GM18508 (cell line): Measurements from ENCODE around the gene PEAK3.

Experiments
- ATAC-seq: cut with Tn5 transposase; IDR thresholded peaks from one replicate; pipeline ENCODE4 v1.9.1; 2021; ENCODE audit warnings: moderate number of reproducible peaks; ENCODE audit not compliant: insufficient read depth, unreplicated experiment

The PEAK3 gene, protein sequence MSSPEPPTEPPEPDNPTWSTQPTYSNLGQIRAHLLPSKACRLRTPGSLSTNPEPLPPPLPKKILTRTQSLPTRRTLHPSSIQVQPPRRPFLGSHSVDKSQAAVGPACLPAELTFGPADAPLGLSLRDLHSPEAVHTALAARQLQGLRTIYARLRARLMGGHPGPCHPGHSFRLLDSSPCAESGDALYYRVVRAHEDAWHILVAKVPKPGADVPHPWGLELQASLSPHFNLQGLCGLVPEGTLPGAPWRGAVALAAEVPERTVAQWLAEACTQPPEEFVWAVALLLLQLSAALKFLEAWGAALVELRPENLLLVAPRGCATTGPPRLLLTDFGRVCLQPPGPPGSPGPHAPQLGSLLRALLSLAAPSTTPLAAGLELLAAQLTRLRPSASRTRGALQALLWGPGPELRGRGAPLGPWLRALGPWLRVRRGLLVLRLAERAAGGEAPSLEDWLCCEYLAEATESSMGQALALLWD

DNA sequence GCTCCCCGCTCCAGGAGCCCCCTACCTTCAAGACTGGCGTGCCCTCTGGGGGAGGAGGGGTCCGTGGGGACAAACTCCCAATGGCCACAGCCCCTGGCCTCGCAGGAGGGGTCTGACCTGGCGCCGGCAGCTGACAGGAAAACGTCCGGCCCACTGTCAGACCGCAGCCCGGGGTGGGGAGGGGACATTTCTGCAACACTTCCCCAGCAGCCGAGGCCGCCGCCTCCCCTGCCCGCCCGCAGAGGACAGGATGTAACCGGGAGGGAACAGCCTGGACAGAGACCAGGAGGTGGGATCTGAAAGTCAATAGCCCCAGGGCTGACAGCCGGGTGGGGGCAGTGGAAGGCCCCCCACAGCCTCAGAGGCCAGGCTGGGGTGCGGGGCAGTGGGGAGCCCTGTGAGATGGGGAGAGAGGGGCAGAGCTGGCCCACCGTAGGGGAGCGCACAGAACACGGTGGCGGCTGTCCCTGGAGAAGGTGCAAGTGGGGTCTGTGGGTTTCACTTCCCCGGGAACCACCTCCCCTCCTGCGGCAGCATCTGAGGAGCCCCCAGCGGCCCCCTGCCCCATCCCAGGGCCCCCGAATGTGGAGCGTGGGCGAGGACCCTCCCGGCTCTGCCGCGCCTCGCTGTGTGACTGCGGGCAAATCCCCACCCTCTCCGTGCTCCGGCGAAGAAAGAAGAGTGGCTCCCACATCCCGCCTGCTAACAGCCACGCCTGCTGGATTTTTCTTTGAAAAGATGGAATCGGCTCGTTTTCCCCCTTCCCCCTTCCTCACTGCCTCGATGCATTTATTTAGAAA, at the start of gene PEAK3:
PEAK3 (minus strand) TSS at position 114 of the 800 bp plus-strand sequence. CDS start 1,244 bp downstream, outside the sequence.
- ATAC-seq = no peak

DNA sequence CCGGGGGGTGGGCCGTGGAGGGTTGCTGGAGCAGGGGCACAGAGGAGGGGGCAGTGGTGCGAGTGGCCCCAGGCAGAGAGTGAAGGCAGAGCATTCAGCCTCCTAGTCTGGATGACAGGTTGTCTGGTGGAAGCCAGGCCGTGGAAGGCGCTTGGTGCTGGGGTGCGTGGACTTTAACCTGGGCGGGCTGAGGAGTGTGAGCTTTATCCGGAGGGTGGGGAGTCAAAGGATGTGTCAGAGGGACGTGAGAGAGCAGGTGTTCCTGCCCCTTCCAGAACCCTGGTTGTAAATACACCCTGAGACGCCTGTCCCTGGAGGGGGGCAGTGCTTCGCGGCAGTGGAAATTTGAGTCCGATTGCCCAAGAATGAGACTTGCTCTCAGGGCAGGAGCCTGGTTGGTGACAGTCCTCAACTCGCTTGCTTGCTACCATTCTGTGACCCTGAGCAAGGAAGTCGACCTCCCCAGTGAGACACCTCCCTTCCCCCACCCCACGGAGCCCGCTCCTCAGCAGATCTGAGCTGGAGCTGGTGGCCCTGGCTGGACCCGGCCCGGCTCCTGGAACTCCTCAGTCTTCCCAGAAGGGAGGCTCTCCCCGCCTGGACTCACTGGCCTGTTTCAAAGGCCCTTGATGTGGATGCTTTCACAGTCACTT, 48.8 kb upstream of the PEAK3 start:
- no peak for ATAC-seq

DNA sequence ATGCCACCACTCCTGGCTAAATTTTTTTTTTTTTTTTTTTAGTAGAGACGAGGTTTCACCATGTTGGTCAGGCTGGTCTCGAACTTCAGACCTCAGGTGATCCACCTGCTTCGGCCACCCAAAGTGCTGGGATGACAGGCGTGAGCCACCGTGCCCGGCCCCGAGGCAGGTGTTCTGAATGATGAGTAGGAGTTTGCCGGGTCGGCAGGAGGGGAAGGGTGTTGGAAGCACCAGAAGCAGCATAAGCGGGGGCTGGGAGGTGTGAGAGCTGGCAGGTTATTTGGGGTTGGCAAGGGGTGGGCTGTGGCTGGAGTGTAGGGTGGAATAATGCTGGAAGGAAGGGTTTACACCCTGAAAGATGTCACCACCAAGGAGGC, 48.3 kb upstream of the PEAK3 start:
- no peak for ATAC-seq

DNA sequence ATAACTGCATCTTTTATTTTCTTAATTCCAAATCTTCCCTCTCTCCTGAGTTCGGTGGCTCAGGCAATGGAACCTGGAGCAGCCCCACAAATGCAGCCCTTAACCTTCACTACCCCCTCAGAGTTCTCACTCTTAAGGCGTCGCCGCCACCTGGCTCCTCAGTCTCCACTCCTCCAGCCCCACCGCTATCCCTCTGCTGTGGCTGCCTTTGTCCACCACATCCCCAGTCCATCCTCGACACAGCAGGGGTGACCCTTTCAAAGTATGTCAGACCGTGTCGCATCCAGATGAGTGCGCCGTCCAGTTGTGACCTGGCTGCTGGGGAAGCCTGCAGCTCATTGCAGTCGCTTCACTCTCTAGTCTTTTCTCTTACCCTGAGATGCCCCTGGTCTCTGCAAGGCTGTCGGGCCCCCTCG, 47.5 kb upstream of the PEAK3 start:
- no peak for ATAC-seq

DNA sequence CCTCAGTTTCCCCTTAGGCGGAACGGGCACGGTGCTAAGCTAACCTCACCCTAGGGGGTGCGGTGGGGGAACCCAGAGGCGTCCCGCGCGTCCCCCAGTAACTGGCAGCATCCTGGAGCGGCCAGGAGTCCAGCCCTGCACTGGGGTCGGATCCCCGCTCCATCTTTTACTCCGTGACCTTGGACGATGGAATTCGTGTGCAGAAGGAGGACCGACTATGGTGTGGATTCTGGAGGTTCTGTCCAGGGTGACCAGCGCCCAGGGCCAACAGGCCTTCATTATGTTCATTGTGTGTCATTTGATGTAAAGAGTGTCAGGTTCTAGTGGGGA, 47.1 kb upstream of the PEAK3 start:
- no peak for ATAC-seq

DNA sequence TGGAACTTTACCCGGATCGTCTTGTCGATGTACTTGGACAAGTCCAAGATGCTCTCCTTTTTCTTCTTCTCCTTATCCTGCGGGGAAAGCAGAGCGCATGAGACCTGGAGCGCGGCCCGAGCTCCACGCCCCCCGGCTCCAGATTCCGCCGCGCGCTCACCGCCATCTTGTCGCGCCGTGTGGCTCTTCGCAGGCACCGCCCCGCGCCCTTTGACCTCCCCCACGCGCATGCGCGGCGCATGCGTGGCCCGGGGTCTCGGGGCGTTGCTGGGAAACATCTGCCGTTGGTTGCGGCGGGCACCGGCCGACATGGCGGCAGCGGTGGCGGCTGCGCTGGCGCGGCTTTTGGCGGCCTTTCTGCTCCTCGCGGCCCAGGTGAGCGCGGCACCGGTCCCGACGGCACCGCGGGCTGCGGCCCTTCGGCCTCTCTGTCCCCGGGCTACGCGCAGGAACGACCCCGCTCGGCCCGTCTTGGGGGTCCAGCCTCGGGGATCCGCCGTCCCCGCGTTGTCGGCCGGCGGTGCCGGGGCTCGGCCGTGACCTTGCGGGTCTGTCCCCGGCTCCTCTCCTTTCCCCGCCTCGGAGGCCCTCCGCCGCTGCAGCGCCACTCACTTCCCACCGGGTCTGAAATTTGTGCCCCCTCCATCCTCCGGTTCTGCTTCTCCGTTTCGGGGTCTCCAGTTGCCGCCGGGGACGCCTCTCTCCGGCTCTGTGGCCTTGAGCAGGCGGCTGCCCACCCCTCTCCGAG, 46.6 kb upstream of the PEAK3 start, which contains the start of the genes LSM7 and SPPL2B:
LSM7 (minus strand) TSS at position 186 of the 748 bp plus-strand sequence; CDS start at position 166, 20 bp downstream.
SPPL2B (plus strand) TSS at position 284 of the 748 bp plus-strand sequence; CDS start at position 310, 26 bp downstream.
- ATAC-seq = no peak

DNA sequence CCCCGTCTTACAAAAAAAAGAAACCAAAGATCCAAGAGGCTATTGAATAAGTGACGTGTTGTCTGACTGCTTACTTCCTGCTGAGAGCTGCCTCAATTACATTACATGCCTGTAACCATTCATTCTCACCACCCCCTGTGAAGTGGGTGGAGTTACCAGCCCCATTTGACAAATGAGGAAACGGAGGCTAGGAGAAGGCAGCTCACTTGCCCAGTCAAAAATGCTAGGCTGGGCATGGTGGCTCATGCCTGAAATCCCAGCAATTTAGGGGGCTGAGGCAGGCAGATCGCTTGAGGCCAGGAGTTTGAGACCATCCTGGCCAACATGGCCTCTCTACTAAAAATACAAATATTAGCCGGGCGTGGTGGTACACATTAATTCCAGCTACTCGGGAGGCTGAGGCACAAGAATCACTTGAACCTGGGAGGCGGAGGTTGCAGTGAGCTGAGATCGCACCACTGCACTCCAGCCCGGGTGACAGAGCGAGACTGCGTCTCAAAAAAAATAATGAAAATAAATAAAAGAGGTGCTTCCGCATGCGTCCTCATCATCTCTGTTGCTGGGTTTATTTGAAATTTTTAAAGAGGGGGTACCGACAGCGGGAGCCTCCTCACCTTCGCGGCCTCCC, 45.9 kb upstream of the PEAK3 start:
- ATAC-seq = no peak

DNA sequence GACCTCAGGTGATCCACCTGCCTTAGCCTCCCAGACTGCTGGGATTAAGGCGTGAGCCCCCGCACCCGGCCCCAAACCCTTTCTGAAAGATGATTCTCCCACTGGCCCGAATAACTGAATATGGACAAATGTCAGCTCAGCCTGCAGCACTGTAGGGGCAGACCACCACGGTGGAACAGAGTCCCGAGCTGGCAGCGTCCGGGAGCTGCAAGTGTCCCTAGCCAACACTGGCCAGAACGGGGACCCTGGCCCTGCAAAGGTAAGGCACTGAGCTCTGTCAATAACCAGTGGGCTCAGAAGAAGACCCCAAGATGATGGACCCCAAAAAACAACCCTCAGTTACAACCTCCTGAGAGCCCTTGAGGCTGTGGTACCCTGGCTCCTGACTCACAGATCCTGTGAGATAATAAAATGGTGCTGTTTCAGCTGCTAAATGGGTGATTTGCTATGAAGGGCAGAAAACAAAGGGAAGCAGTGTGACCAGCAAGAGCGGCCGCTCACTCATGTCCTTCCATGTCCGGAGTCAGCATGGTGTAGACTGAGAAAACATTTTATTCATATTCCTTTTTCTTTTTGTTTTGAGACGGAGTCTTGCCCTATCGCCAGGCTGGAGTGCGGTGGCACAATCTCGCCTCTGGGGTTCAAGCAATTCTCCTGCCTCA, 44.9 kb upstream of the PEAK3 start:
- ATAC-seq = no peak

DNA sequence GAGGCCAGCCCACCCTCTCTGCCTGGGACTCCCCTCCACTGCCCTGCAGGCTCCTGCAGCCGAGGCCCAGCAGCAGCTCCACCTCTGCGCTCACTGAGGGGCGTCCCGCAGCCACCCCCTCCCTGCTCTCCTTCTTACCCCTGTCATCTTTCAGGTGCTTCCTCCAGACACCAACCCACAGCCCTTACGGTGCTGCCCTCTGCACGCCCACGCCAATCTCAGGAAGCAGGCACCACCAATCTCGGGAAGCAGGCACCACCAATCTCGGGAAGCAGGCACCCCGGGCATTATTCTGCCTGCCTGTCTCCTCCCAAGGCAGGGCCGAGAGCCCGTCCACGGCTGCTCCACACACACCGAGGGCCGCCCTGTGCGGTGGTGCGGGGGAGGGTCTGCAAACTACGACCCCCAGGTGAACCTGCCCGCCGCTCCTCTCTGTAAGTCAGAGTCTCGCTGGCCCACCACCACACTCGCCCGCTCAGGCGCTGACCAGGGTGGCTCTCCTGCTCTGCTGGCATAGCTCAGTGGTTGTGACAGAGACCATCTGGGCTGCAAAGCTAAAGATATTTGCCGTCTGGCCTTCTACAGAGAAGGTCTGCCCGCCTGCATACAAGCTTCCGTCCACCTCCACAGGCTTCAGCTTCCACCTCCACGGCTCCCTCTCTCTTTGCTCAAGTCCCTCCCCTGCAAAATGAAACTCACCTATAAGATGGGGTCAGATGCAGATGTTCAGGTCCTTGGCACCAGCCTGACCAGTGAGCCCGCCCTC, 43.5 kb upstream of the PEAK3 start:
- no peak for ATAC-seq

DNA sequence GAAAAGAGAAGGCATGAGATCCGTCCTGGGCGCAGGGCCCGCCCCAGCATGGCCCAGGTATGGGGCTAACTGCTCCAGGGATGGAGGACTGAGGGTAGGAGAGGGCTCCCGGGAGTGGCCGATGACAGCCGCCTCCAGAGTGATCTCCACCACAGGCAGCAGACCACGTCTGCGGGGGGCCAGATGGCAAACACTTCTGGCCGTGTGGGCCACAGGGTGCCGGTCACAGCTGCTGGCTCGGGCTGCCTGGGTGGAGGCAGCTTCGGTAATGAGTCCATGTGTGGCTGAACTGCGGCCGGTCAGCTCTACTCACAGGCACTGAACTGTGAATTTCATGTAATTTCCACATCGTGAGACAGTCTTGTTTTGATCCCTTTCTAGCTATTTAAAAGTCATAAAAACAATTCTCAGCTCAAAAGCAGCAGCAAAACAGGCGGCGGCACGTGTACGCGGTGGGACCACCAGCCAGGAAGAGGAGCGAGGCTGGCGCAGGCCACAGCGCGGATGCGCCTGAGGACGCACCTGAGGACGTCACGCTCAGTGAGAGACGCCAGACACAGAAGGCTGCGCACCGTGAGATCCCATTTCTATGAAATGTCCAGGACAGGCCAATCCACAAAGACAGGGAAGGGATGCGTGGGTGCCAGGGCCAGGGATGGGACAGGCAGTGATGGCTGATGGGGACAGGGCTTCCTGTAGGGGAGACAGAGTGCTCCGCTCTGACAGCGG, 42.4 kb upstream of the PEAK3 start:
- no peak for ATAC-seq

DNA sequence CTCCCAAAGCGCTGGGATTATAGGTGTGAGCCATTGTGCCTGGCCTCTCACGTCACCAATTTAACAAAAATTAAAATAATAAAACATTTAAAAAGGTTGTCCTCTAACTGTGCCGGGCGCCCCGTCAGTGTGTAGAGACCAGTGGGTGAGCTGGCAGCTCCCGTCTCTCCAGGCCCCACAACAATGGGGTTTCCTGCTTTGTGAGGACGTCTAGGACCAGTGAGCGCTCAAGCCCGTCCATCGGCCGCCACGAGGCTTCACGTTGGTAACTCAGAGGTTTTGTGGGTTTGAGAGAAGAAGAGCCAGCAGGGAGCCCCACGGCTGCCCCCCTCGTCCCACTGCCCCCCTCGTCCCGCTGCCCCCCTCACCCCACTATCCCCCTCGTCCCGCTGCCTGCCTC, 41.7 kb upstream of the PEAK3 start:
- ATAC-seq = no peak

DNA sequence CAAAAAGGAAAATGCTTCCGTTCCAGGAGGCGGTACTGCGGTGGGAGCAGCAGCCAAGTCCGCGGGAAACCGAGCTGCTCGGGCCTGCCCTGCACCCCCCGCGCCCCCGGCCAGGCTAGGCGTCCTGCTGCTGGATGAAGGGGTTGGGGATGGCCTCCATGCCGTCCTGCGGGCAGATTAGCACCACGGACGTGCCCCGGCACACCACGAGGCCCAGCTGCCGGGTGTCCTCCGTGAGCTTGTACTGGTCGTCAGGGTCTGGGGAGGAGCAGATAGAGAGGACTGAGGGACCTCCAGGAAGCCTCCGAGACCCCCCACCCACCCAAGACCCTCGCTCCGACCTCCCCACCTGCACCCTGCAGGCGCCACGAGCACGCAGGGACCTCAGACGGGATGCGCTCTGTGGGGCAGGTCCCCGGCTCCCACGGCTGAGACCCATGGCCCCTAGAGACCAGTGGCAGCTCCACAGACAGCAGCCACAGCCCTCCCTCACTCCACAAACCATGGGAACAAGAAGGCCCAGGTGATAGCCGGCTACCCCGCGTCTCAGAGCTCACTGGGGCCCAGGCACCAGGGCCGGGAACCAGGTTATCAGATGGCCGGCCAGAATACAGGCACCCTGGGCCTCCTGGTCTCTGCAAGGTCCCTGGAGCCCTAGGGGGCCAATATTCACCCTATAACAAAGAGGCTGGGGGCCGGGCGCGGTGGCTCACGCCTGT, 39.7 kb upstream of the PEAK3 start:
- ATAC-seq = no peak

DNA sequence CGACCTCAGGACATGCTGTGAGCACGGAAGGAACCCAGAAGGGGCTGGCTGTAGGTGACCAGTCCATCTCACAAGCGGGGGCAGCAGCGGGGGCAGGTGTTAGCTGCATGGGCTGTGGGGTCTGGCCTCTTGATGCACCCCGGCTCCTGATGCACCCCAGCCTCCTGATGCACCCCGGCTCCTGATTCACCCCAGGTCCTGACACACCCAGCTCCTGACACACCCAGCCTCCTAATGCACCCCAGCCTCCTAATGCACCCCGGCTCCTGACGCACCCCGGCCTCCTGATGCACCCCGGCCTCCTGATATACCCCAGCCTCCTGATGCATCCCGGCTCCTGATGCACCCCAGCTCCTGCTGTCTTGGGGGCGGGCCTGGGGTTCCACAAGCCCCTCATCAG, 39.0 kb upstream of the PEAK3 start:
- no peak for ATAC-seq

DNA sequence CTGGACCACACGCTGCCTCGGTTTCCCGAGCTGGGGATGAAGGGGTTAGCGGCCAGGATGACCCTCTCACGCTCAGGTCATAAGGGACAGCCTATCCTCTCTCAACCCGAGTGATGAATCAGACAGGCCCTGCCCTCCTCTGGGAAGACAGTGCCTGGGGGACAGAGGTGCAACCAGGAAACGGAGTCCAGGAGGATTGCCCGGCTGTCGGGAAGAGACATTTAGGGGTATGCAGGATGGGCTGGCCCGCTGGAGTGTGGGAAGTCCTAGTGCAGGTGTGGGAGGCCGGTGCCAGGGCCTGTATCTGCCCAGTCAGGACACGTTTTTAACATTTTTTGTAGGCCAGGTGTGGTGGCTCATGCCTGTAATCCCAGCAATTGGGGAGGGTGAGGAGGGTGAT, 38.1 kb upstream of the PEAK3 start:
- ATAC-seq = no peak

DNA sequence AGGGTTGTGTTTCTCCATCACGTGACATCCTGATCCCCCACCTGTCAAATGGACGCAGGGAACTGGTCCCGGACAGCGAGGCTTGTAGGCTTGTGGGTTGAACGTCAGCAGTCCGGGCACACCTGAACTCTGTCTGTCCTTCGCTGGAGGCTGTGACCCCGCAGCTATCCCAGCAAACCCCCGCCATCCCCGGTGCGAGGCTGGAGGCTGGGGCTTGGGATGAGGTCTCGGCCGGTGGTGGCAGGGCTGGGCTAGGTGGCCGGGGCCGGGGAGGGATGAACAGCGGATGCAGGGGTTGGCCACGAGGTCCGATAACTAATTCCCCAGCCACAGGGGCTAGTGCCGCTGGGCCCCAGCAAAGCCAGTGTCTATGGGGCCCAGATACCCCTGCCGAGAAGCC, 37.6 kb upstream of the PEAK3 start:
- no peak for ATAC-seq

DNA sequence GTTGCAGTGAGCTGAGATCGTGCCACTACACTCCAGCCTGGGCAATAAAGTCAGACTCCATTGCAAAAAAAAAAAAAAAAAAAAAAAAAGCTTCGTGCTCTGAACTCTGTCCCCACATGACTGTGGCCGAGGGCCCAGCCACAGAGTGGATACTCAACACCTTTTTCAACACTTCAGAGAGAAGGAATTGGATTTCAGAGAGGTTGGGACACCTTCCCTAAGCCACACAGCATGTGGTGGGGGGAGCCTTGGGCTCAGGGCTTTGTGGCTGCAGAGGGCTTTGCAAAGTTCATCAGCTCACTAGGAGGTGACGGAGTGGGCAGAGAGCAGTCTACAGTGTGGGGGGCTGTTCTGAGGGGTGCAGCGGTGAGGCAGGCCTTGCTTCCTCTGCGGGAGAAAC, 36.9 kb upstream of the PEAK3 start:
- ATAC-seq = no peak

DNA sequence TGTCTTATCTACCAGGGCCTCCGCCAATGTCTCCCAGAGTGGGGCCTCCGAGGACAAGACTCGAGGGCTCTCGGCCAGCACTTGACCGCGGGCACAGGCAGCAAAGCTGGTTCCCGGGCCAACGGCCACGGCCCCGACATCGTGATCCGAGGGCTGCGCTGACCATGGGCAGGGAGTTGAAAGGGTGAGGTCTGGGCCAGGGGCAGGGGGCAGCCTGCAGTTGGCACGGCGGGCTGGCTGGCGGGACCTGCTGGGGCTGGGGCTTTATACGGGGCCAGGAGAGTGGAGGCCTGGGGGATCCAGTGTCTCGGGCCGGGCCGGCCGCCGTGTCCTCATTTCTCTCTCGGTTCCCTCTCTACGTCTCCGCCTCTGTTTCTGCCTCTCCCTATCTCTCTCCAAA, 35.8 kb upstream of the PEAK3 start:
- no peak for ATAC-seq
